GM21390 (cell line): ENCODE data around the gene TSPAN3.

ENCODE experiments used
- ATAC-seq: cut with Tn5 transposase; IDR thresholded peaks from one replicate; pipeline ENCODE4 v1.9.1; 2021; ENCODE audit not compliant: unreplicated experiment

The TSPAN3 gene

GRCh38 chr15:77057072-77057471 is 13.8 kb downstream of the TSPAN3 start:
- no peak for ATAC-seq

DNA sequence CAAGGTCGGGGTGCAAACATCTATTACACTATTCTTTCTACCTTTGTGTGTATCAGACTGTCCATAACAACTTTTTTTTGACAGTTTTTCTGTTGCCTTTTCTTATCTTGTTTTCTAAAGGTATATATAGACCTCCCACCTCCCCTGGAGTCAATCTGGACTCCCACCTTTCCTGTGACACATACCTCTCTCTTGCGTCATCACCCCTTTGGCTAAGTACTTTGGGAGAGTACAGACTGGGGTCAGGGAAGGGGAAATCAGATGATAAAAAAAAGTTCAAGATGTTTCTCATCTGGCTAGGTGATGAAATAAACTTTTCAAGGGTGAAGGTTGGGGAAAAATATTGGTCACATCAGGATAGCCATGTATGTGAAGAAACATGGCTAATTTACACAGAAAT is 17.2 kb downstream of the TSPAN3 start:
- no peak for ATAC-seq

GRCh38 chr15:77052556-77052955 is 18.4 kb downstream of the TSPAN3 start:
- ATAC-seq: no peak

DNA sequence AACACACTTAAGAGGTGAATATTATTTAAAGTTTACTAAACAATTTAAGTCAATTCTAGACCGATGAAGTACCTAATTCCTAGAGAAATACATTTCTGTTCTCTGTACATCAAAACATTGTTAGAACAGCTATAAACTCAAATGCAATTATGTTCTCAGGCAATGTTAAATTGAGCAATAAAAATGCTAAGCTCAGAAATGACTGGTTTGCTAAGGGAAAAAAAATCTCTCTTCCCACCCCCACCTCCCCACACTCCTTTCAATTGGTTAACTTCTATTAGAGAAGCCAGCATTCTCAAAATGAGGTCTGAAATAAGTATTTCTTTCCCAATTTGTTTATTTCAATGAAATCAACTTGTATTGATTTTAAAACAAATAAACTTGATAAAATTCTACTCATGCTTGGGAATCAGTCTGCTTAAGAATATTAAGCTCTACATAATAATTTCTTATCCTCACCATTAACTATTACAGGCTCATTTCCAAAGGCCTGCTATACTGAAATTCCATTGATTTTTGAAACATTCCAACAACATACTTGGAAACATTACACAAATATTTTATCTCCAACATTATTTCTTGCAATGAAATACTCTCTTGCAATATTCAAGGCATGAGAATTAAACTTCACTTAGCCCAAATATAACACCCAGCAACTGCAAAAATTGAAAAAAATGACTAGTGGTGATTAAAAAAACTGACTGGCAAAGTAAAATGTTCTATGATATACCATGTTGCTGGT is 22.6 kb downstream of the TSPAN3 start:
- ATAC-seq: no peak

GRCh38 chr15:77046704-77047412 is 24.1 kb downstream of the TSPAN3 start:
- no peak for ATAC-seq

- no peak for ATAC-seq
Measured at GRCh38 chr15:77045985-77046384, 24.9 kb downstream of the TSPAN3 start.

DNA sequence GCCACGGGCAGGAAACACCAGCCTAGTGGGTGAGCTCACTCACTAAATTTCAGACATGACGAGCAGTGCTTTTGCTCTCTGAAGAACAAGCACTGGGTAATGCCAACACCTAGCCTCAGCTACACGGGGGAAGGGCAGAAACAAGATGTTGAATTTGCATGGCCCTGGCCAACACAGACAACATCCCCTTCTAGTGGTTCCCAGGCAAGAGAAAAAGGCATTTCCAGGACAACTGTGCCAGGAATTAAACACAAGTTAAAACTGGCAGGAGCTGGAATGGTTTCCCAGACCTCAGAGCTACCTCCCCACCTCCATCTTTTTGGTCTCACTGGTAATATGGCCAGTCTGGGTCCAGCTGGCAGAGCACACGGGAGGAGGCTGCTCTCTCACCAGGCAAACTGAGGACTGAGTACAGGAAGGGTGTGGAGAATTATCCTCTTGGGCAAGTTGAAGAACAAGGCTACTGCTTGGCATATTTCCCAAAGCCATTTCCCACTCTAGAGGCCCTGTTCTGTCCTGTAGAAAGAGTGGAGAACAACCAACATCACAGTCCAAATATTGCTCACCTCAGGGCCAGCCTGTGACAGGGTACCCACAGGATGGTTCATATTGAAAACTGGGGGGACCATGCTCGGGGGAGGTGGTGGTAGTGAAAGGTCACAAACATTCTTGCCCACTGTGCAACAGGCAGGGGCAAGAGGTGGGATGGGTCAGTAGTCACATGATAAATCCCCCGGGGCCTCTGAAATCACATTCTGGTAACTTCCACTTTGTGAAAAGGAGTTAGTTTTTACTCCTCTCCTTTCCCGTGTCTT is 26.5 kb downstream of the TSPAN3 start:
- ATAC-seq: no peak

DNA sequence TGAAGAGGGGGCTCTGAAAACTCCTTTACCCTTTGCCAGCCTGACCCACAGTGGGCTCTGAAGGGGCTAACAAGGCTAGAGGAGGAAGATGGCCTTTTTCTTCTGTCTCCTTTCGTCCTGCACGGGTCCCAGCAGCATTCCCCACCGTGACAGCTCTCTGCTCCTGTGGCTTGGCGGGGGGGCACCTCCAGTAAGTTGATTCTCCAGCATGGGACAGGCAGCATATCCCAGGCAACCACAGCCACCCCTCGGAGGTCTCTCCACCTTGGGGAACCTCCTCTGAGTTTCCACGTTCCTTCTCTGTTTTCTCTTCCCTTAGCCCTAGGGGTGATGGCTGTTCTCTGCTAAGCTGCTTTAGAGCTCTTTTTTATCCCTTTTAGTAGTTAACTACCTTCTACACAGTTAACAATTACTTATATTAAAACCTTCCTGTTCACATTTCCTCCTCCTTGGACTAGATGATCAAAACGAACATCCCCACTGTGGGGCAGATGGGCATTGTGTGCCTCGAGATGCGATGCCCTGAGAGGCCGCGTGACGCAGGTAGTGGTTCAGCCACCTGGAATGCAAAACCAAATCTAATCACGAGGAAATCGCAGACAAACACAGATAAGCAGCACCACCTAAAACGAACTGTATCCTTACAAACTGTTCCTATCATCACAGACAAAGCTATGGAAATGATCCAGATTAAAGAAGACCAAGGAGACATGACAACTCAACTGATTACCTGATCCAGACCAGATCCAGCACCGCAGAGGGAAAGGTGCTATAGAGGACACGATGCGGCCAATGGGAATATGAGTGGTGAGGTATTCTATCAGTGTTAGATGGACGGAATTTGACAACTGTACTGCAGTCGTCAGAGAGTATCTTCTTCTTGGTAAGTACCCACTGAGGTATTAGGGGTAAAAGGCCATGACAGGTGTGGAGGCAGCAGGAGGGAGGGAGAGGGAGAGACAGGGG is 27.7 kb downstream of the TSPAN3 start:
- no peak for ATAC-seq

DNA sequence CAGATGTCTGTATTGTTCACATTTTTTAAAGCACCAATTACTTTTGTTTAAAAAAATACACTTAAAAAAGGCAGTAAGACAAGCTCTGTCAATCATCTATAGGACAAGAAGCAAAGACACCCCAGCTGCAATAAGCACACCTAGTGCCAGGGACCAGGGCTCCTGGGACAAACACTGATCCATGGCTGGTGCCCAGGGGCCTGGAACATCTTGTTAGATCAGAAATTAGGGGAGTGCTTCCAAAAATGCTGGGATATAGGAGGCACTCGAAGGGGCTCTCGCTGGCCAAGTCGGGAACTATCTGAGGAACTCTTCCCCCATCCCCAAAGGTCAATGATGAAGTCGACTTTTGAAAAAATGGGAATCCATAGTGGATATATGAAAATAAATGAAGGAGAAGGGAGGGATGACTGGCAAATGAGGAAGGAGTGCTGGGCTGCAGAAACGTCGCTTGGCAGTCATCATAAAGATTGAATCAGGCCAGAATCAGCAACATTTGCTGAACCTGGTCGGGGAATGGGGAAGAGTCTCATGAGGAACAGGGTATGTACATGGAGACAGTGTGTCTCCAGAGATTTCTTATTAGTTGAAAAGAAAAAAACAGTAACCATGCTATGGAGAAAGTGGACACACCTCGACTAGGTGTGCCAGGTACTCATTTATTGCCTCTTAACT is 28.5 kb downstream of the TSPAN3 start:
- no peak for ATAC-seq

DNA sequence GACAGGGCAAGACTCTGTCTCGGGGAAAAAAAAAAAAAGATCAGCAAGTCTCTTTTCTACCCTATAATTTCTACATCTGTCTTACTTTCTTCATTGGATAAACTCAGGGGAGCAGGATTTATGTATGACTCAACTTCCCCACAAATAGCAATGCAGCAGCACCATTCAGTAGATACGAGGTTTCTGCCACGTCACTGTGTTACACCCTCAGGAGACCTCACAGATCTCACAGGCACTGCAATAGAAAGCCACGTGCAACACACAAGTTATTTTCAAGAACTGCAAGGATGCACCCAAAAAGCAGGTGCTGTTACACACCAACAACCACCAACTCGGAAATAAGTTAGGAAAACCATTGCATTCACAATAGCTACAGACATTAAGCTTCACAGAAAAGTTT is 30.2 kb downstream of the TSPAN3 start:
- ATAC-seq: no peak

- no peak for ATAC-seq
Measured at GRCh38 chr15:77039848-77040247, 31.1 kb downstream of the TSPAN3 start.

DNA sequence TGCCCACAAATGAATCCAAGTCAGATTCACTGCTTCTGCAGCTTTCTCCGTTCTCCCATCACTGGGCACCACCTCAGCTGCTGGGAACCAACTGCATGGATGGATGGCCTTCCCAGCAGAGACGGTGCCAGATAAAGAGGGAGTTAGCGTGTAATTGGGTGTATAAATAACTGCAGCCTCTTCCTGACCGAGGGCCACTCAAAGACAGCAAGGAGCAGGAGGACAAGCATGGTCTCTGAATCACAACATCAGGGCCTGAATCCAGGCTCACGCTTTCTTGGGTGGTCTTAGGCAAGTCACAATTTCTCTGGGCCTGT is 31.7 kb downstream of the TSPAN3 start:
- ATAC-seq: no peak

DNA sequence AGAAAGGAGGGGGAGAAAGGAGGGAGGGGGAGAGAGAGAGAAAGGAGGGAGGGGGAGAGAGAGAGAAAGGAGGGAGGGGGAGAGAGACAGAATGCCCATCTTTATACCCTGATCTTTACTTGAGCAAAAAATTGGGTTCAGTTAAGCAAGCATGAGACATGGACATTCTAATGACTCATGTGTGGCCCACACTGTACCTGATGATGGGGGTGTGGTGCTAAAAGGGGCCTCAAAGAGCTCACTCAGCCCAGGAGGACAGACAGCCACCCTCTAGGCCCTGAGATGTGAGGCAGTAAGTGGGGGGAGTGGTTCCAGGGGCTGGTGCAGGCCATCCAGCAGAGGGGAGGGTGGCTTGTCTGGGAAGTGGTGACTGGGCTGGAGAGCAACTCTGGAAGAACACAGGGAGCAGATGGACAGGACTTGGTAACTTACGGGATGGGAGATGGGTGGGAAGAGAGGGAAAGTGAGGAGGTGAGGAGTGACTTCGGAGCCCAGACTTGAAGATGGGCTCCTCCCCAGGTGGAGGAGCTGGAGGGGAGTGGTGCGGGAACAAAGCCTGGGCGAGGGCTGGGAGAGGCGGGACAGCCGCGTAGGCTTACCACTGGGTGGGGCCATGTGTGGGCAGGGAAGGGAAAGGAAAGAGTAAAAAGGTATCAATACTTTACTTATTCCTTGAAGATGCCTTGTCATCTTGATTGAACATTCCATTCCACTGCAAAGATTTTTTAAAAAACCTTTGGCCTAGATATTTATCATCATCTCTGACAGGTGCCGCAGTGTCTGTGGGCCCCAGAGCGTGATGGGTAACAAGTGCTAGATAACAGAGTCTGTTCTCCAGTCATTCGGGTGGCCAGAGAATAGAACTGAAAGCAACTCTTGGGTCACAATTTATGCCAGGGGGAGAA is 32.3 kb downstream of the TSPAN3 start:
- ATAC-seq: no peak

- no peak for ATAC-seq
Measured at GRCh38 chr15:77037388-77038209, 33.3 kb downstream of the TSPAN3 start.

GRCh38 chr15:77036537-77037387 is 34.1 kb downstream of the TSPAN3 start:
- no peak for ATAC-seq

GRCh38 chr15:77035999-77036471 is 34.9 kb downstream of the TSPAN3 start:
- no peak for ATAC-seq

- ATAC-seq: no peak
Measured at GRCh38 chr15:77035584-77035983, 35.3 kb downstream of the TSPAN3 start.
